22Rv1 (cell line): ENCODE measurements around the gene EYS.

Source experiments
- H3K27ac ChIP-seq: fragments of 450-650 bp; 2 replicates; pipeline ENCODE4 v1.5.1; 2017
- CTCF ChIP-seq: fragments of 450-650 bp; IDR thresholded peaks from 2 replicates; pipeline ENCODE4 v1.5.1; 2017; ENCODE audit warnings: mild to moderate bottlenecking
- ZFX ChIP-seq: fragments of 450-650 bp; IDR thresholded peaks from 2 replicates; pipeline ENCODE4 v1.6.1; 2017; ENCODE audit warnings: antibody characterized with exemption, borderline replicate concordance

The EYS gene

GRCh38 chr6:64081453-64081852, 1625.6 kb downstream of the EYS start:
- TF ChIP-seq CTCF = no peak
- H3K27ac ChIP-seq = no peak overlapping the region

GRCh38 chr6:64074981-64075380, 1632.0 kb downstream of the EYS start:
- TF ChIP-seq ZFX (no peak), CTCF (no peak)
- no peak overlapping the region for H3K27ac ChIP-seq

GRCh38 chr6:64072686-64073085, 1634.3 kb downstream of the EYS start:
- TF ChIP-seq ZFX (no peak), CTCF (no peak)
- no peak overlapping the region for H3K27ac ChIP-seq

- TF ChIP-seq ZFX = no peak
- no peak for TF ChIP-seq CTCF
- H3K27ac ChIP-seq = no peak overlapping the region
Measured at GRCh38 chr6:64064919-64065318, 1642.1 kb downstream of the EYS start.

GRCh38 chr6:64062960-64063683, 1643.9 kb downstream of the EYS start:
- TF ChIP-seq ZFX = no peak
- TF ChIP-seq CTCF = no peak

GRCh38 chr6:64054861-64055260, 1652.2 kb downstream of the EYS start:
- TF ChIP-seq ZFX = no peak
- no peak for TF ChIP-seq CTCF
- no peak overlapping the region for H3K27ac ChIP-seq

More at GRCh38 chr6:64062960-64063683, 1643.9 kb downstream of the EYS start:
- H3K27ac ChIP-seq = no peak overlapping the region

GRCh38 chr6:64050590-64050989, 1656.4 kb downstream of the EYS start:
- no peak overlapping the region for H3K27ac ChIP-seq
- no peak for TF ChIP-seq ZFX
- no peak for TF ChIP-seq CTCF
